Liver (tissue), 3 donors: Measurements from ENCODE around the gene NDUFAF7.

Source experiments
- FOXA1 ChIP-seq: IDR thresholded peaks from 2 replicates; pipeline ENCODE4 v1.6.1; 2016; ENCODE audit warnings: antibody characterized with exemption
- TAF1 ChIP-seq: conservative IDR thresholded peaks from 2 replicates; pipeline ENCODE4 v1.6.1; 2016; ENCODE audit warnings: antibody characterized with exemption, mild to moderate bottlenecking
- YY1 ChIP-seq: IDR thresholded peaks from 2 replicates; pipeline ENCODE4 v1.6.1; 2016; ENCODE audit warnings: antibody characterized with exemption, mild to moderate bottlenecking
- TF ChIP-seq, protein P1 (sequence below): IDR thresholded peaks from 2 replicates; pipeline ENCODE4 v1.6.1; 2016; ENCODE audit warnings: antibody characterized with exemption, mild to moderate bottlenecking
- TF ChIP-seq, protein P2 (sequence below): fragments of 150-350 bp; IDR thresholded peaks from 2 replicates; pipeline ENCODE4 v1.5.1; 2017; ENCODE audit warnings: improper control_type of control experiment, low read depth, low read length; ENCODE audit not compliant: missing input control
- donor health status: healthy.
- donor health status: healthy.

DNA sequence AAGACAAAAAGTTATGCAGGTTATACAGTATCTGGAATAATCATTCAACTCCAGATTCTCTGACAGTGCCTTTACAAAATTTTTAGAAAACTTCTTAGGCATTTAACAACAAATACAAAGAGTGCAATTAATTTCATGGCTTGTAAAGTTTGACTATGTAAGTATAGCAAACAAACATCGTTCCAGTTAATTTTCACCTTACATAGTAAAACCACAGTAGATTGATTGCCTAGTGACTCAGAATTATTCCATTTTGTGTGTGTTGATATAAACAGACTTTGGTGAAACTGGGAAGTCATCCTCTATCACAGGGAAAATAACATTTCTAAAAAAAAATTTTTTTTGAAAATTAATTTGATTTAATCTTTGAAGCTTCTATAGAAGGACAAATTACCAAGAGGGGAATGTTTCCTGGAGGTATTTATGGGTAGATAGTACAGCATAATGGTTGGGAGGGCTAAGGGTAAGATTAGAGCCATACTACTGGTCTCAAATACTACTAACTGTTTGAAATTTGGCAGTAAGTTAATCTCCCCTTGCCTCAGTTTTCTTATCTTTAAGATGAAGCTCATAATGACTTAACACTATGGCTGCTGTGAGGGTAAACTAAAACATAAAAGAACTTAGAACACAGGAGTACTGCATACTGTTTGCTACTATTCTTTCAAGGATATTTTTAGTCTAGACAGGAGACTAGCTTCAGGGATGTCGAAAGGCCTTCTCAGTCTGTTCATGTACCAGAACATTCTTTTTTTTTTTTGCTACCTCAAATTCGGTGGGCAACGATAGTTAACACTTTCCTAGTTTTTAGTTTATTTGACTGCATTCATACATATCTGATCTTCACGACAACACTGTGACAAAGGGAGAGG is 19.6 kb downstream of the NDUFAF7 start:
- TF ChIP-seq, protein P1, sequence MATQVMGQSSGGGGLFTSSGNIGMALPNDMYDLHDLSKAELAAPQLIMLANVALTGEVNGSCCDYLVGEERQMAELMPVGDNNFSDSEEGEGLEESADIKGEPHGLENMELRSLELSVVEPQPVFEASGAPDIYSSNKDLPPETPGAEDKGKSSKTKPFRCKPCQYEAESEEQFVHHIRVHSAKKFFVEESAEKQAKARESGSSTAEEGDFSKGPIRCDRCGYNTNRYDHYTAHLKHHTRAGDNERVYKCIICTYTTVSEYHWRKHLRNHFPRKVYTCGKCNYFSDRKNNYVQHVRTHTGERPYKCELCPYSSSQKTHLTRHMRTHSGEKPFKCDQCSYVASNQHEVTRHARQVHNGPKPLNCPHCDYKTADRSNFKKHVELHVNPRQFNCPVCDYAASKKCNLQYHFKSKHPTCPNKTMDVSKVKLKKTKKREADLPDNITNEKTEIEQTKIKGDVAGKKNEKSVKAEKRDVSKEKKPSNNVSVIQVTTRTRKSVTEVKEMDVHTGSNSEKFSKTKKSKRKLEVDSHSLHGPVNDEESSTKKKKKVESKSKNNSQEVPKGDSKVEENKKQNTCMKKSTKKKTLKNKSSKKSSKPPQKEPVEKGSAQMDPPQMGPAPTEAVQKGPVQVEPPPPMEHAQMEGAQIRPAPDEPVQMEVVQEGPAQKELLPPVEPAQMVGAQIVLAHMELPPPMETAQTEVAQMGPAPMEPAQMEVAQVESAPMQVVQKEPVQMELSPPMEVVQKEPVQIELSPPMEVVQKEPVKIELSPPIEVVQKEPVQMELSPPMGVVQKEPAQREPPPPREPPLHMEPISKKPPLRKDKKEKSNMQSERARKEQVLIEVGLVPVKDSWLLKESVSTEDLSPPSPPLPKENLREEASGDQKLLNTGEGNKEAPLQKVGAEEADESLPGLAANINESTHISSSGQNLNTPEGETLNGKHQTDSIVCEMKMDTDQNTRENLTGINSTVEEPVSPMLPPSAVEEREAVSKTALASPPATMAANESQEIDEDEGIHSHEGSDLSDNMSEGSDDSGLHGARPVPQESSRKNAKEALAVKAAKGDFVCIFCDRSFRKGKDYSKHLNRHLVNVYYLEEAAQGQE, result no peak
- TF ChIP-seq, protein P2, sequence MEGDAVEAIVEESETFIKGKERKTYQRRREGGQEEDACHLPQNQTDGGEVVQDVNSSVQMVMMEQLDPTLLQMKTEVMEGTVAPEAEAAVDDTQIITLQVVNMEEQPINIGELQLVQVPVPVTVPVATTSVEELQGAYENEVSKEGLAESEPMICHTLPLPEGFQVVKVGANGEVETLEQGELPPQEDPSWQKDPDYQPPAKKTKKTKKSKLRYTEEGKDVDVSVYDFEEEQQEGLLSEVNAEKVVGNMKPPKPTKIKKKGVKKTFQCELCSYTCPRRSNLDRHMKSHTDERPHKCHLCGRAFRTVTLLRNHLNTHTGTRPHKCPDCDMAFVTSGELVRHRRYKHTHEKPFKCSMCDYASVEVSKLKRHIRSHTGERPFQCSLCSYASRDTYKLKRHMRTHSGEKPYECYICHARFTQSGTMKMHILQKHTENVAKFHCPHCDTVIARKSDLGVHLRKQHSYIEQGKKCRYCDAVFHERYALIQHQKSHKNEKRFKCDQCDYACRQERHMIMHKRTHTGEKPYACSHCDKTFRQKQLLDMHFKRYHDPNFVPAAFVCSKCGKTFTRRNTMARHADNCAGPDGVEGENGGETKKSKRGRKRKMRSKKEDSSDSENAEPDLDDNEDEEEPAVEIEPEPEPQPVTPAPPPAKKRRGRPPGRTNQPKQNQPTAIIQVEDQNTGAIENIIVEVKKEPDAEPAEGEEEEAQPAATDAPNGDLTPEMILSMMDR, result no peak
- TF ChIP-seq FOXA1 (no peak), YY1 (no peak), TAF1 (no peak)
